HG03521 (cell line): ENCODE results near the gene ISL1.

Source experiments
- ATAC-seq: cut with Tn5 transposase; IDR thresholded peaks from one replicate; pipeline ENCODE4 v1.9.1; 2021; ENCODE audit warnings: mild to moderate bottlenecking, moderate library complexity; ENCODE audit not compliant: unreplicated experiment

ISL1 gene

DNA sequence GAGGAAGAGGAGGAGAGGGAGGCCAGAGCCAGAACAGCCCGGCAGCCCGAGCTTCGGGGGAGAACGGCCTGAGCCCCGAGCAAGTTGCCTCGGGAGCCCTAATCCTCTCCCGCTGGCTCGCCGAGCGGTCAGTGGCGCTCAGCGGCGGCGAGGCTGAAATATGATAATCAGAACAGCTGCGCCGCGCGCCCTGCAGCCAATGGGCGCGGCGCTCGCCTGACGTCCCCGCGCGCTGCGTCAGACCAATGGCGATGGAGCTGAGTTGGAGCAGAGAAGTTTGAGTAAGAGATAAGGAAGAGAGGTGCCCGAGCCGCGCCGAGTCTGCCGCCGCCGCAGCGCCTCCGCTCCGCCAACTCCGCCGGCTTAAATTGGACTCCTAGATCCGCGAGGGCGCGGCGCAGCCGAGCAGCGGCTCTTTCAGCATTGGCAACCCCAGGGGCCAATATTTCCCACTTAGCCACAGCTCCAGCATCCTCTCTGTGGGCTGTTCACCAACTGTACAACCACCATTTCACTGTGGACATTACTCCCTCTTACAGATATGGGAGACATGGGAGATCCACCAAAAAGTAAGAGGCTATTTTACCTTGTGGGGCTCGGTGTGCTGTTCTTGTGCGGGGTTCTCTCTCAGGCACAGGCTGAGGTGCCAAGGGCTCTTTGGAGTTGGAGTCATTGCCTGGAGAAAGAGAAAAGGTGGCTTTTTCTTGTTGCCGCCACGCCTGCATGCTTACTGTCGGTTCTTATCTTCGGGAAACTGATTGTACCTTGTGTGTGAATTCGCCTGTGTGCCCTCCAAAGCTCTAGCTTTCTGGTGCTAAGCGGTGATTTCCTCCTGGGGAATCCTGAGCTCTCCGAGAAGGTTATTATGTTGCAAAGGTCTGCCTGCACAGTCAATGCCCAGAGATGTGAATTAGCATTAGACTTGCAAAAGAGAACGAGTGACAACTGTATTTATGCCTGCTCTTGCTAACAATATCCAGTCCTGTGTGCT, at the start of gene ISL1:
ISL1 (plus strand) TSS at position 318 of the 991 bp plus-strand sequence; CDS start at position 542, 224 bp downstream.
- ATAC-seq: no peak

DNA sequence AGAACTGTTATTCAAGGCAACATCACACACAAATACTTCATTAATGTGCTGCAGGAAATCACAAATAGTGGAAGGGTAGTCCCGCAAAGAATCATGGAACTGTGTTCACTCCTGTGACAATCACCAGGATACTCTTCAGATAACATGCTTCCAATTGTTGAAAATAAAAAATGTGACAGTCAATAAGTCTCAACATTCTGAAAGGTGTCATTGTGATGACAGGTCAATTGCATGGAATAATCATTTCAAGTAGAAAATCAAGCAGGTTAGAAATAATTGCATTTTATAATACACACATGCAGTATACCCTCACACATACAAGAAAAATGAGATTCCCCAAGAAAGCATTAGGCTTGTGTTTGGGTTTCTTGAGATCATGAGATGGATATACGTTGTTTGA, 46.4 kb upstream of the ISL1 start:
- ATAC-seq: no peak

DNA sequence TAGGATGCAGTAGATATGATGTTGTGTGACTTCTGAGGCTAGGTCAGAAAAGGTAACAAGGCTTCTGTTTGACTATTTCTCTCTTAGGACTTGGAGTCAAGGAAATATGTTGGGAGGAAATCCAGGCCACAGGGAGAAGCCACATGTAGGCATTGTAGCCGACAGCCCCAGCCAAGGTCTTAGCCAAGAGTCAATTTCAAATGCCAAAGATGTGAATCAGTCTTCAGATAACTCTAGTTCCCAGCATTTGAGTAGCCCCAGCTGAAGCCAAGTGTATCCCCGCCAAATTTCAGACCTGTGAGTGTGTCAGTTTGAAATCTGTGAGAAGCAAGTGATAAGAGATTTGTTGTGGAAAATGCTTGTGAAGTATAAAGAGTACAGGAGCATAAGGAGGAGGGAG, 38.1 kb upstream of the ISL1 start:
- ATAC-seq: no peak

DNA sequence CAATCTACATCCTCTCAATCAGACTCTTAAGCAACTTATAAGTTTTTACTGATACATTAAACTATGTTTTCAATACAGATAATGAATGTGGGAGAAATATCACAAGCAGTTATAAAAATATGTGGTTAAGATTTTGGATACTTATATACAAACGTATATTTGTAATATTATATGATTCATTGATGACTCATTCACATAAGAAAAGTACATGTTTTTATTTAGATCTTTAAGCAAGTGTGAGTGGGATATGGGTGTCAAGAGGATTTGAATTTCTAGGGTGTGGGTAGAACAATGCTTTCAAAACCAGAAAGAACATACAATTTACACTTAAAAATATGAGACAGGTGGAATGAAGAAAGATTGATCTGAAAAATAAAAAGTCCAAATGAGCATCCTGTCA, 36.1 kb upstream of the ISL1 start:
- no peak for ATAC-seq

DNA sequence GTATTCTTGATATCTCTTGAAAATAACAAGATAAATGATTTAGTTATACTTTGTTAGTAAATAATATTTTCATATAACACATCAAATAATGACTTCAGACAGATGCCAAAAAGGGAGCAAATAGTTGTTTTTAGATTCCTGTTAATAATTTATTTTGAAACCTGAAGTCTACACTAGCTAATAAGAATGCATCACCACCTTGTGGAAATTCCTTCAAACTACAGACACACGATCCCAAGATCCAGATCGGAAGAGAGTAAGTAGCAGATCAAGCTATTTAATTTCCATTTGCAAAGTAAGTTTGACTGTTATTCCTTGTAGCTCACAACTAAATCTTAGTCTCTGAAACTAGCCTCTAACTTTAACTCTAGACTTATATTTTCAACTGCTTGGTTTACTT, 35.5 kb upstream of the ISL1 start:
- no peak for ATAC-seq

DNA sequence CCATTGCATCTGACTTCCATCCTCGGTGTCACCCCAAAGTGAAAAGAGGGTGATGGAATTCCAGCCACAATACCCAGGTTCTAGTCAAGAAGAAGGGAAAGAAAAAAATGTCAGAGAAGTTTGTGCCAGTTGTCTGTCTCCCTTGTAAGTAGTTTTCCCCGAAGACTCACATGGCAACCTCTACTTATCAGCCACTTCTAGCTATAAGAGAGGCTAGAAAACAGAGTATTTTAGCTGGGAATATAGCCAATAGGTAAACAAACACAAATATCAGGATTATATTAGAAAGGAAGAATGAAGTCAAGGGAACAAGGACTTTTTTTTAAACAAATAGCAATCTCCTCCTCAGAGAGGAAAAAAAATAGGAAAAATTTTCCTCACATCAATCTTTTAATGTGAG, 12.2 kb upstream of the ISL1 start:
- no peak for ATAC-seq

DNA sequence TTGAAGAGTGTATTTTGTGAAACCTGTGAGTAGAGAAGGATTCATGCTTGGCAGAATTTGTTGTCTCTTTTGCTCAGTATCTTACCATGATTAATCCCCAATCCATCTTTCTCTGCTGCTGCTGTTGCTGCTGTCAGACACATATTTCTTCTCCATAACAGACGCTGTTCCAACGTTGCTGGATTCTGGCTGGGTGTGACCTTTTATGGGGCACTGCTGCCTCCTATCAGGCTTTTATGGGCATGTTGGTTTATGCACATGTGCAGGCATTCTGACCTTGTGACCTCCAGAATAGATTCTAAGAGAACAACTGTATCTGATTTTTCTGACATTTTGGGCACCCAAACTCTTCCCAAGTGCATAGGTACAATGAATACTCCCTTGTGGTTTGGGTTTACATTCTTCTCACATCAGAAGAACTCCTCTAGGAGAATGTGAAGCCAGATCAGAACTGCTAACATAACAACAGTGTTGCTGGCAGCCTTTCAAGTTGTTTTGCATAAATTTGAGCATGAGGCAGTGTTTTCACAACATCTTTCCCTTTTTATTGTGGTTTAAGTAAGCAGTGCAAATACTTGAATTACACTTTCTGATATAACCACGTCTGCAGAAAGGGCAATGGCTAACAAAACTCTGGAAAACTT, 9.2 kb upstream of the ISL1 start:
- ATAC-seq: no peak

DNA sequence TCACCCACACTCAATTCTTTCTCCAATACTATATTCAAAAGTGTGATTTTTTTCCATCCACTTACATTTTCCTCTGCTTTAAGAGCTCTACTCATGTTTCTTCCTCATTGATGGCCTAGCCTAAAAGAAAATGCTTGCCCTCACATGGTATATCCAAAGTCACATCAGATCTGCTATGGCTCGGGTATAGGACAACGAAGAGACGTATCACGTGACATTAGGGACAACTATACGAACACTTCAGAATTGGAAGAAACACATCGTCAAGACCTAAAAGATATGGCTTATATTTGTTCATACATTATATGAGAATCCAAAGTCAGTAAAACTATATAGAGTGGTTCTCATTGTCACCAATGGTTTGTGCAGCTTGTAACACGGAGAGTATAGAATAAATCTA, 8.2 kb upstream of the ISL1 start:
- ATAC-seq: no peak

DNA sequence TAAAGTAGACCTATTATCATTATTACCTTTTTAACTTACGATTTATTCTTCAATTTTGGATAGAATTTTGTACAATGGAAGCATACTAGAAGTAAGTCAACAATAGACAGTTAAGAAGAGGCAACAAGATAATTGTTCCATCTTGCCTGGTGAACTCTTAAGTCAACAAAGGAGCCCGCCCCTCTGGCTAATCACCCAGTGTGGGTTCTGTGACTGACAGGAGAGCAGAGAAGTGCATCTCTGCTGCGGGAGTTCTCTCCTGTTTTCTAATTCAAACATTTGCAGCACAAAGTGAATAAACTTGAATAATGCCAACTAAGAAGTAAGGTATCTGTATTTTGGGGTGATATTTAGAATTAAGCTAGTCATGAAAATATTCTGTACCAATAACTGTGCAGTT, 6.7 kb upstream of the ISL1 start:
- no peak for ATAC-seq

DNA sequence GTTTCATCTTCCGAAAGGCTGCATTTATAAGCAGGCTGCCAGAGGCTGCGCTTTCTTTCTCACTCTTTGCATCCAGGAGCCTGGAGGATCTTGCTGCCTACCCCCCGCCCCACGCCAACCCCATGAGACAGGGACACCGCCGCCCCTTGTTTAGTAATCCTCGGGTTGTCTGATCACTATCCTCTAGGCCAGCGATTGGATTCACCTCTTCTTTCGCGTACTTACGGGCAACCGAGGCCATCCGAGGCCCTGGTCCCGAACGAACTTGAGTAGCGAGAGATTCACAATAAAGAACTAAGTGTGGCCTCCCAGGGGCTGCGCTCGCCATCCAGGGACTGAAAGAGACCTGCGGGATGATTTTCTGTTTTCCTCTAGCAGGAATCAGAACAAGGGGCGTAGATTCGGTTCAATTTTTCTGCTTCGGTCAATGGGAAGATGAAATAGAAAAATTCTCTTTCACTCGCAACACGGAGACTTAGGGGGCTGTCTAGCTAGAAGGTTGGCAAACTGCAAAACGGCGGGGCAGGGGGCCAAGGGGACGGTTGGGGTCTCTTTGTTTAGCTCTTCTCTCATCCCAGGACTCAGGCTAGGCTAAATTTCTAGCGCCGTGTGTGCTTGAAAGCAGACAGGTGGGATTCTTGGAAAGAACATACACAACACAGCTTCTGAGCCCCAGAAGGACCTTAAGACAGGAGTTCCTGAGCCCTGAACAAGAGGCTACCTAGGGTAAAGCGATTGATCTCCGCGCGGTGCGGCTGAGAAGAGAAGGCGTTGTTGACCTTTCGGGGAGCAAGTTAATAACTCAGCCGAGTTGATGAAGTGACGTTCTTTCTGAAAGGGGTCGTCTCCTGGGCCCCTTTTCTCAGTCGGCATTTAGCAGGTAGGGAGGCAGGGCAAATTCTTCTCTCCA, 5.8 kb upstream of the ISL1 start:
- no peak for ATAC-seq

DNA sequence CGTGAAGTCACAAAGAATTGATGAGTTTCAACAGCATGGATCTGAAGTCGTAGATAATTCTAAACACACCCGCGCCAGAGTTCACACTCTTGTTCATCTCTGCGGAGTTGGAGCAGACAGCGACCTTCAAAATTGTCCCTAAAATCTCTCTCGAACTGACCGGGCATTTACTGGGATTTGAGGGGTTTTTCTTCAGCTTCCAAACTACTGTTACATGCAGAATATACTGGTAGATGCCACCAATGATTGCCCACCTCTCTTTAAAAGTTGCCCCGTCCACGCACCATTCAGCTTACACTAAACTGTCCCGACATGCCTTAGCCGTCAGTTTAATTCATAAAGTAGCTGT, 5.2 kb upstream of the ISL1 start:
- no peak for ATAC-seq

DNA sequence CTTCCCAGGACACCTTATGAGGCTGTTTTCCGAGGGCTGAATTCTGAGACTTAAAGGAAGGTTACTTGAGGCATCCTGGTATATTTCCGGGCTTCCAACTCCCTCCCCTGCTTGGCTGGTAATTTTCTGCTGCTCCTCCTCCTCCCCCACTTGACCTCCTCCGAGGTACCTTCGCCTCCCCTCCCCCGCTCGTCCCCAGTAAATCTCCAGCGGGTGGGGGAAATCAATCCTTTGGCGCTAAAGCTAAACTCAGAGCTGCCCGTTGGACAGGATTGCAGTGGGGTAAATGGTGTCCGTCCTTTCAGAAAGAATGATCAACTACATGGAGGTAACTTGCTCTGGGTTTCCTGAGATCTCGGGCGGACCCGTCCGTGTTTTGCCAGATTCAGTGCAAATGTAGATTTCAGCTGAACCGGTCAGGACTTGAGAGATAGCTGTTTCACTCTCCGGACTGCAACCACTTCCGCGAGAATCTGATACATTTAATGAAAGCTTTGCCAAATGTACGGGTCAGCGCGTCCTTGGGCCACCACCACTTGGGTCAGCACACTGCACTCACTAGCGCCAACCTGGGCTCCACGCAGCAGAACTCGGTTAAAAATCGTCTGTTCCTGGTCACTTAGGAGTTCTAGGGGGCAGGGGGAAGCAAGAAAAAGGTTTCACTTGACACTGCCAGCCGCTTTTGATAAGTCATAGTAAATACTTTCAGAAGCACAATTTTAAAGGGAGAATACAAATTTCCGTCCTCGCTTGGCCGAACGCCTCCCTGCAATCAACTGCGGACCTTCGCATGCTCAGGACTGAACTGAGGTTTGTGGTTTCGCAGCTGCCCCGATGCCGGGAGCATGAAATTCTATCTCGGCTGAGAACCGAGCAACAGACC, 4.6 kb upstream of the ISL1 start:
- no peak for ATAC-seq

DNA sequence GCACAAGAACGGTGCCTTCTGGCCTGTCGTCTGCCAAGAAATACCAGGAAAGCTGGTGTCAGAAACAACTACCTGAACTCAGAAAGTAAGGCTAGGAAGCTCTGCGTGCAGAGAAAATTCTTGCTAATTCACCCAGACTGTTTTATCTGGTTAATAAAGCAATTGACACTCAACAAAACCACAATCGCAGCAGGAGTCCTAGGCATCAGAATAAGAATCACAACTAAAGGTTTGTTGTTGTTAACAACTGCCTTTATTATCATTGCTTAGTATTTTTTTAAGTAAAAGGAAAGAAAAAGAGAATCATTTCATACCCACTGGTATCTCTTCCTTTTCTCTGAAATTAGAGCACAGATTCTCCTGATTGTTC, 3.9 kb upstream of the ISL1 start:
- no peak for ATAC-seq

DNA sequence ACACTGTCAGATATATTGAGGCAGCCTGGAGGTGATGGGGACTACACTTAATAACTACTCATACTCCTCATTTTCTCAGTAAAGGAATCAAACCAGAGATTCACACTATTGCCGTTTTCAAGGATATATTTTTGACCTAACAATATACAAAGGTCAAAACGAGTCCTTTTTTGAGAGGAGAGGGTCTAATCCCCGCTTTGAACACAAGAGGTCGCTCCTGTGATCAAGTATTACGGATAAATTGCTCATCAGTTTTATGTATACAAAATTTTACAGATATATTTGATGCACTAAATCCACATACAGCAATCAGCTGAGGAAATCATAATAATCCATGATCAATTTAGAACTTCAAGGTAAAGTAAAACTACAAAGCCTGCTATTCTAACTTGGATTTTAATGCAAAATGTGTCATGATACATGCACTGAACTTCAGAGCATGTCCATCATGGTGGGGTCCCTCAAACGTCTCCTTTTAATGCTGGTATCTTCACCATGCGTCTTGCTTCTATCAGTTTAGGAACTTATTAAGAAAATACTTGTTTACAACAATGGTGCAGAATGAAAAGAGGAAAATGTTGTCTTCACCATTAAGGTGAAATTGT, 2.5 kb upstream of the ISL1 start:
- no peak for ATAC-seq

DNA sequence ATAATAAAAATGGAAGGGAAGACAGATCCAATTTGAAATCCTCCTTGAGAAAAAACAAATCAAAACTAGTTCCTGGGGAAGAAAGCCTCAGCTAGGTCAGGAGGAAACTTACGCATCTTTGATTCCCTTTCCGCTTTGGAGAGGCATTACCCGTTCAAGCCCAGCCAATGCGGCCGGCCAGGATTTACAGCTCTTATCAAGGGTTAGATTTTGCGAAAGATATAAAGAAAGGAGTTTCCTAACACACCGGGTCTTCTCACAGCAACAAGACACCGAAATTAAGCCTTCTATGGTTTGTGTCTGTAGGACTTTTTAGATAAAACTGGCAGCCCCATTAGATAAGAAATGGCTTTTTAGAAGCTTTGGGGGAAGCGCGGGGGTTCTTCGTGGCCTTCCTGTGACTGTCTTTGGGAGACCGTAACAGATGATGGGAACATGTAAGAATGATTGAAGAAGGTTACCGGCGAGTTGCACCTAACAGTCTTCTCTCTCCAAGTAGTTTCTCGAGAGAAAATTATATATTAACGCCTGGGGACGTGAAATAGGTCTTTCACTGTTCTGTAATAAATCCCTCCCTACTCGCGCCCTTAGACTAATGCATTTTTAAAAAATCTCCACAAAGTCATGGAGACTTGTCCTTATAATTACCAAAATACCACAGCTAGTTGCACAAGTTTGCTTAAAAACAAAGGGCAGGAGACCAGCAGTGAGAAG, 1.3 kb upstream of the ISL1 start:
- ATAC-seq: no peak

DNA sequence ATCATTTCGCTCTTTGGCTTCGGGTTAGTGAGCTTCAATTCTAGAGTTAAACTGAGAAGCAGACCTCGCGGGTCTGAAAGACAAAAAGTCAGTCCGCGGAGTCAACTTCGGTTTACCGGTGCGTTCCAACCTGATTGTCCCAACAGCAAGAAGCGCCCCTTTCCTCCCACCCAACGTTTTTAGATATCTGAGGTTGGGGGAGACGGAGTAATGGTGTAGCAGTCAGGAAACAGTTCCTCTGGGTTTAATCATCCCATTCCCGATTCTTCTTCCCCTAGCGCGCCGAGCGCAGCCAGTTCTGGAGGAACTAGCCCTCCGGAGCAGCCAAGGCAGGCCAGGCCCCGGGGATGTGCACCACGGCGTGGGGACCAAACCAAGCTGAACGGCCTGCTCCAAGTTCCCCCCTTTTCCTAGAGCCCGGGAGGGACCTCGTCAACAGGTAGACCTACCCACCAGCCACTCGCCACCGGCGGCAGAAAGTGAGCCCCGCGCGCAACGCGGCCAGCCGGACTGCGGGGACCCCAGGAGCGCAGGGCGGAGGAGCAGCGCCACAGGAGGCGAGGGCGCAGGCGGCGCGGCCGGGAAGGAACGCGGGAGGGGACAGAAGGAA, 622 bp upstream of the ISL1 start:
- ATAC-seq: no peak

DNA sequence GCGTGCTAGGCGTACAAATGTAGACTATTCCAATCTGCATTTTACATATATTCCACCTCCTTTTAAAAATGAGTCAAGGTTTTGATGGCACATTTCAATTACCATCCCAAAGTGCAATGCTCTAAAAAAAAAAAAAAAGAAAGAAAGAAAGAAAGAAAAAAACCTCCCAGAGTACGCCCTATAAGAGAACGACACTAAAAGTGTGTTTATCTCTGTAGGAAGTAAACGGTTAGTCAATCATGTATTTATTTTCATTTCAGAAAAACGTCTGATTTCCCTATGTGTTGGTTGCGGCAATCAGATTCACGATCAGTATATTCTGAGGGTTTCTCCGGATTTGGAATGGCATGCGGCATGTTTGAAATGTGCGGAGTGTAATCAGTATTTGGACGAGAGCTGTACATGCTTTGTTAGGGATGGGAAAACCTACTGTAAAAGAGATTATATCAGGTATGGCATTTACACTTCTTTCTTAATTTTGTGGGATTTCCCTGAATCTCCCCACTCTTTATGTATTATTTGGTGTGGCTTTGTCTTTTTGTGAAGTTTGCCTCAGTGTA, 1.1 kb downstream of the ISL1 start:
- ATAC-seq: no peak

DNA sequence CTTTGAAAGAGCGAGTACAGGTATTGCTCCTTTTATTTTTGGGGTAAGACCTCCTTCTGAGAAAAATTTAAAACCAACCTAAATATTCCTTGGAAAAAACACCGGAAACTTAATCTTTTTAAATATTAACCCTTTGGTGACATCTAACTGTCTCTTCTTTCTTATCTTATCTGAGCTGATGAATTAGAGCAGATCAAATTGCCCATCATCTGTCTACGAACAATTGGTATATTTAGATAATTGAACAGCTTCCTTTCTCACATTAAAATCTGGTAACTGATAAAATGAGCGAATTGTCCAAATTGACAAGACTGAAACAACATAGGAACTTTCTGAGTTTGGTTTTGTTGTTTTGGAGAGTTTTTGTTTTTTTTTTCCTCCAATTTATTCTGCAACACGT, 2.0 kb downstream of the ISL1 start:
- no peak for ATAC-seq
